ENCODE measurements around the gene HADHA. TPM values are rescaled to one million over a fixed set of nuclear protein-coding genes. Genes with fewer than 3 reads are reported as not detected.

HADHA gene
- total and polyA plus RNA-seq, 11 donors = 202 to 786 (median 360) TPM

- 89 to 93% (median 92%) methylated on average over 3 of the region's 3 CpGs for WGBS, 4 donors
- Histone ChIP-seq H3K4me3 (no peak overlapping the region), H3K4me1 (peaks cover 0 to 16% (median 7%) of the 10 kb centered on the region in 12 donors), H3K36me3 (peaks cover 5 to 100% (median 87%) of the 10 kb centered on the region in 9 donors), H3K9me3 (no peaks in the 10 kb centered on the region), H3K27ac (peak overlapping the region in 1 of 12 donors; percentile 9), H3K27me3 (no peaks in the 10 kb centered on the region)
- no peak for ATAC-seq
- no peak for DNase-seq
- TF ChIP-seq CTCF (IDR thresholded peaks at IDR 0.05) (no peak), POLR2A (IDR thresholded peaks at IDR 0.05) (no peak)
- intact Hi-C loops (cut with DNase I) = loop anchor here in 2 of 10 donors (5.0 kb wide), 2 partner anchors 38 to 43 kb away; partner anchors contain the start of genes HADHA (in 1 of the 2) and HADHB (in 1 of the 2)
These were observed 35.5 kb upstream of the HADHA start for GRCh38 chr2:26279886-26280285.

- peaks cover 3 to 92% (median 67%) of the 10 kb centered on the region in 9 donors for H3K36me3 ChIP-seq
- intact Hi-C loops (cut with DNase I) = loop anchor here in 2 of 10 donors (5.0 kb wide), 2 partner anchors 34 to 39 kb away; partner anchors contain the start of genes HADHA (in 1 of the 2) and HADHB (in 1 of the 2)
- no peak for TF ChIP-seq POLR2A (IDR thresholded peaks at IDR 0.05)
- no peak for TF ChIP-seq CTCF (IDR thresholded peaks at IDR 0.05)
- no peak overlapping the region for H3K4me3 ChIP-seq
- H3K27me3 ChIP-seq = no peaks in the 10 kb centered on the region
- H3K9me3 ChIP-seq = no peaks in the 10 kb centered on the region
- peaks cover 0 to 41% (median 24%) of the 10 kb centered on the region in 12 donors for H3K4me1 ChIP-seq
- H3K27ac ChIP-seq = peak overlapping the region in 2 of 12 donors; percentile 36 to 79
- no peak for ATAC-seq
- 78 to 85% (median 81%) methylated on average over 4 of the region's 4 CpGs for WGBS, 4 donors
- DNase-seq = no peak
These were observed 32.2 kb upstream of the HADHA start for GRCh38 chr2:26276484-26277227.

GRCh38 chr2:26274058-26274613, 29.7 kb upstream of the HADHA start:
- intact Hi-C loops (cut with DNase I) = loop anchor here in 4 of 10 donors (1.0 to 5.0 kb wide), 4 partner anchors 29 to 37 kb away; partner anchors contain the start of genes HADHA (in 1 of the 4) and HADHB (in 1 of the 4)
- no peaks in the 10 kb centered on the region for H3K9me3 ChIP-seq
- peaks cover 0 to 59% (median 26%) of the 10 kb centered on the region in 12 donors for H3K4me1 ChIP-seq
- WGBS, 4 donors = 9 to 17% (median 14%) methylated on average over 5 of the region's 5 CpGs
- no peaks in the 10 kb centered on the region for H3K27me3 ChIP-seq
- no peak overlapping the region for H3K4me3 ChIP-seq
- DNase-seq (peak in 4 of 5 donors; percentile 29 to 57 (median 38)), ATAC-seq (peak; percentile 91 to 94 (median 92))
- peak overlapping the region; percentile 55 to 90 (median 77) for H3K27ac ChIP-seq
- TF ChIP-seq POLR2A (IDR thresholded peaks at IDR 0.05) (no peak), CTCF (IDR thresholded peaks at IDR 0.05) (no peak)
- peaks cover 2 to 74% (median 53%) of the 10 kb centered on the region in 9 donors for H3K36me3 ChIP-seq

DNA sequence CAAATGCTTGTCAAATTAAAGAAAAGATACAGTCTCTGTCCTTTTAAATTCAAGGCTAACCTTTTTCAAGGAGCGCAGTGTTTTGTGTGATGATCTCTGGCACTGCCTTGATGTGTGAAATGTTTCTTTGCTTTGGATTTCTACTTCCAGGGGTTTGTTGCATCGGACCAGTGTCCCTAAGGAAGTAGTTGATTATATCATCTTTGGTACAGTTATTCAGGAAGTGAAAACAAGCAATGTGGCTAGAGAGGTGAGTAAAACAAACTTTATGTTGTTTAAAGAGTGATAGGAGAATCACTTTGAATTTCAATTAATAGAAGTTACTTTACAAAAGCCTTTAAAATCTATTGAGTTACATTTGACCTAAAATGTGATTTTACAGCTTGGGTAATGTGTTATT, 29.1 kb upstream of the HADHA start:
- TF ChIP-seq CTCF (IDR thresholded peaks at IDR 0.05) = no peak
- no peak for TF ChIP-seq POLR2A (IDR thresholded peaks at IDR 0.05)
- Histone ChIP-seq H3K27me3 (no peaks in the 10 kb centered on the region), H3K36me3 (peaks cover 2 to 68% (median 47%) of the 10 kb centered on the region in 9 donors), H3K9me3 (no peaks in the 10 kb centered on the region), H3K27ac (peak overlapping the region; percentile 55 to 90 (median 77)), H3K4me1 (peaks cover 0 to 66% (median 26%) of the 10 kb centered on the region in 12 donors), H3K4me3 (no peak overlapping the region)
- DNase-seq = no peak
- intact Hi-C loops (cut with DNase I) = loop anchor here in 3 of 10 donors (2.0 to 5.0 kb wide), 3 partner anchors 17 to 36 kb away; partner anchors contain the start of genes HADHA (in 1 of the 3) and HADHB (in 1 of the 3)
- ATAC-seq = no peak
- WGBS, 4 donors = 36 to 62% (median 49%) methylated on average over 2 of the region's 2 CpGs

Data from heart left ventricle (tissue), 16 donors.